ENCODE results near the gene GIMAP6. TPM values are rescaled to one million over a fixed set of nuclear protein-coding genes. Genes with fewer than 3 reads are reported as not detected.
"Not testable (repeated sequence)": the region's sequence is repeated elsewhere in the genome, so short reads cannot be mapped to it uniquely, and the experiment has no call there.

Gene GIMAP6
- polyA plus RNA-seq, 3 donors = 16.2 to 70.2 (median 57.0) TPM

DNA sequence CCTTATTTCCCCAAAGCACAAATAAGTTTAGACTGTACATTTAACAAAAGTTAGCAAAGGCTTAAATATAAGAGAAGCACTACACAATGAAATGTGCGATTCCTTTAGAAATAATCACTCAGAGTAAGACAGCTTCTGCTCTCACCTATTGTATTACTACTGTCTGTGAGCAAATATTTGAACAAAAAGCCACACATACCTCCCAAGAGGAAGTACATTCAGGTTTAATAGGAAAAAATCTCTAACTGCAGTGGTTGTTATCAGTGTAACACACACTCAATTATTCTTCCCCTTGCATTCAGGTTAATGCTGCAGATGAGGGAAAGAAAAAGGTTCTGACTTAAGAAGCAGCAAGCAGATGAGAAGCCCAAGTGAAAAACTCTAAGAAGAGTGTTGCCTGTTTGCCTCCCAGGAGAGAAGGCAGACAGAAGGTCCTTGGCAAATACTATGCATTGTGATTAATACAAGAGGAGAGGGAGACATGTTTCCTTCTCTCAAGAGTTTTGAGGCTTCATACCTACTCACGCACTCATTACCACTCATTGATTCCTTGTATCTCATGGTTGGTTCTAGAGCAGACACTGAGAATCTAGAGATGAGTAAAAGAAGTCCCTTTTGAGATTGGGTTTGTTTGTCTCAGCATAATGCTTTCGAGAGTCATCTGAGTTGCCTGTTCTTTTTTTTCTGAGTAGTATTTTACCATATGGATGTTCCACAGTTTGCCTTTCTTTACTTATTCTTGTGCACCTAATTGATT, 51.4 kb downstream of the GIMAP6 start:
- Mint-ChIP-seq H3K36me3 (peaks cover 7 to 21% of the 10 kb centered on the region in 2 donors), H3K9me3 (peaks cover 11 to 28% (median 16%) of the 10 kb centered on the region in 7 donors)
- intact Hi-C loops (cut with micrococcal nuclease) = no loop called here

DNA sequence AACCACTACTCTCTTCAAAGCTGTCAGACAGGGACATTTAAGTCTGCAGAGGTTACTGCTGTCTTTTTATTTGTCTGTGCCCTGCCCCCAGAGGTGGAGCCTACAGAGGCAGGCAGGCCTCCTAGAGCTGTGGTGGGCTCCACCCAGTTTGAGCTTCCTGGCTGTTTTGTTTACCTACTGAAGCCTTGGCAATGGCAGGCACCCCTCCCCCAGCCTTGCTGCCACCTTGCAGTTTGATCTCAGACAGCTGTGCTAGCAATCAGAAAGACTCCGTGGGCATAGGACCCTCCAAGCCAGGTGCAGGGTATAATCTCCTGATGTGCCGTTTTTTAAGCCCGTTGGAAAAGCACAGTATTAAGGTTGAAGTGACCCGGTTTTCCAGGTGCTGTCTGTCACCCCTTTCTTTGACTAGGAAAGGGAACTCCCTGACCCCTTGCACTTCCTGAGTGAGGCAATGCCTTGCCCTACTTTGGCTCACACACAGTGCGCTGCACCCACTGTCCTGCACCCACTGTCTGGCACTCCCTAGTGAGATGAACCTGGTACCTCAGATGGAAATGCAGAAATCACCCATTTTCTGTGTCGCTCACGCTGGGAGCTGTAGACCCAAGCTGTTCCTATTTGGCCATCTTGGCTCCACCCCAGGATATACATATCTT, 52.1 kb downstream of the GIMAP6 start:
- Histone ChIP-seq H3K4me1 (ENCODE audit: control insufficient read depth in 1 of 2, insufficient read depth in 2 of 2, low read length in 2 of 2) (peaks cover 19 to 29% of the 10 kb centered on the region in 2 donors), H3K4me2 (replicated peaks; ENCODE audit: extremely low read depth, low read length, poor library complexity, severe bottlenecking) (peak overlapping the region; percentile 12), H3K27ac (ENCODE audit: low read depth in 1 of 2, low read length in 2 of 2) (peak overlapping the region in 1 of 2 donors; percentile 22), H3K4me3 (replicated peaks in 1 of 3; ENCODE audit: low read depth in 2 of 3, low read length in 3 of 3) (peak overlapping the region in 1 of 3 experiments; percentile 32)
- peaks cover 69% of the 10 kb centered on the region for H3K4me1 Mint-ChIP-seq
- H3K9ac ChIP-seq (ENCODE audit: insufficient read depth, low read length, poor library complexity, severe bottlenecking); H3K9me3 ChIP-seq (replicated peaks in 1 of 2; ENCODE audit: control insufficient read depth in 1 of 2, insufficient read depth in 1 of 2, low read length in 2 of 2); H3K27me3 ChIP-seq (ENCODE audit: control insufficient read depth in 2 of 2, insufficient read depth in 2 of 2, low read length in 2 of 2); H3K27me3 Mint-ChIP-seq (ENCODE audit: low read depth in 3 of 3); H4K20me1 ChIP-seq (ENCODE audit: insufficient read depth, low read length); H3K79me2 ChIP-seq (ENCODE audit: insufficient read depth, low read length); intact Hi-C loops (cut with micrococcal nuclease); H3K36me3 ChIP-seq (replicated peaks in 1 of 2; ENCODE audit: control insufficient read depth in 1 of 2, insufficient read depth in 2 of 2, low read length in 2 of 2); H2AFZ ChIP-seq (ENCODE audit: insufficient read depth, low read depth, low read length, poor library complexity, severe bottlenecking): not testable (repeated sequence)
- DNase-seq = peak in 1 of 3 donors; percentile 21
- 0% methylated on average over 1 of the region's 7 CpGs for WGBS (ENCODE audit: insufficient coverage)
- H3K4me3 Mint-ChIP-seq = peak overlapping the region in 1 of 2 donors; percentile 72
- H3K36me3 Mint-ChIP-seq = peaks cover 7 to 22% of the 10 kb centered on the region in 2 donors
- peak overlapping the region; percentile 44 to 91 (median 78) for H3K27ac Mint-ChIP-seq
- H3K9me3 Mint-ChIP-seq = peaks cover 15 to 31% (median 19%) of the 10 kb centered on the region in 7 donors

More for the DNA sequence above, 51.4 kb downstream of the GIMAP6 start:
- Histone ChIP-seq H3K27ac (ENCODE audit: low read depth in 1 of 2, low read length in 2 of 2) (peak overlapping the region in 1 of 2 donors; percentile 22), H3K27me3 (ENCODE audit: control insufficient read depth in 2 of 2, insufficient read depth in 2 of 2, low read length in 2 of 2) (no peaks in the 10 kb centered on the region), H4K20me1 (ENCODE audit: insufficient read depth, low read length) (no peaks in the 10 kb centered on the region), H3K9ac (ENCODE audit: insufficient read depth, low read length, poor library complexity, severe bottlenecking) (no peak overlapping the region), H3K4me3 (replicated peaks in 1 of 3; ENCODE audit: low read depth in 2 of 3, low read length in 3 of 3) (peak overlapping the region in 1 of 3 experiments; percentile 32), H3K4me2 (replicated peaks; ENCODE audit: extremely low read depth, low read length, poor library complexity, severe bottlenecking) (peak overlapping the region; percentile 12), H3K4me1 (ENCODE audit: control insufficient read depth in 1 of 2, insufficient read depth in 2 of 2, low read length in 2 of 2) (peaks cover 26 to 36% of the 10 kb centered on the region in 2 donors), H3K36me3 (replicated peaks in 1 of 2; ENCODE audit: control insufficient read depth in 1 of 2, insufficient read depth in 2 of 2, low read length in 2 of 2) (no peaks in the 10 kb centered on the region), H3K79me2 (ENCODE audit: insufficient read depth, low read length) (no peaks in the 10 kb centered on the region), H2AFZ (ENCODE audit: insufficient read depth, low read depth, low read length, poor library complexity, severe bottlenecking) (no peak overlapping the region), H3K9me3 (replicated peaks in 1 of 2; ENCODE audit: control insufficient read depth in 1 of 2, insufficient read depth in 1 of 2, low read length in 2 of 2) (peaks cover 0 to 3% of the 10 kb centered on the region in 2 donors)
- peak overlapping the region in 1 of 2 donors; percentile 72 for H3K4me3 Mint-ChIP-seq
- no CpG with 5 or more reads among the region's 3 CpGs for WGBS (ENCODE audit: insufficient coverage)
- DNase-seq = no peak
- peaks cover 71% of the 10 kb centered on the region for H3K4me1 Mint-ChIP-seq
- TF ChIP-seq, protein P1, sequence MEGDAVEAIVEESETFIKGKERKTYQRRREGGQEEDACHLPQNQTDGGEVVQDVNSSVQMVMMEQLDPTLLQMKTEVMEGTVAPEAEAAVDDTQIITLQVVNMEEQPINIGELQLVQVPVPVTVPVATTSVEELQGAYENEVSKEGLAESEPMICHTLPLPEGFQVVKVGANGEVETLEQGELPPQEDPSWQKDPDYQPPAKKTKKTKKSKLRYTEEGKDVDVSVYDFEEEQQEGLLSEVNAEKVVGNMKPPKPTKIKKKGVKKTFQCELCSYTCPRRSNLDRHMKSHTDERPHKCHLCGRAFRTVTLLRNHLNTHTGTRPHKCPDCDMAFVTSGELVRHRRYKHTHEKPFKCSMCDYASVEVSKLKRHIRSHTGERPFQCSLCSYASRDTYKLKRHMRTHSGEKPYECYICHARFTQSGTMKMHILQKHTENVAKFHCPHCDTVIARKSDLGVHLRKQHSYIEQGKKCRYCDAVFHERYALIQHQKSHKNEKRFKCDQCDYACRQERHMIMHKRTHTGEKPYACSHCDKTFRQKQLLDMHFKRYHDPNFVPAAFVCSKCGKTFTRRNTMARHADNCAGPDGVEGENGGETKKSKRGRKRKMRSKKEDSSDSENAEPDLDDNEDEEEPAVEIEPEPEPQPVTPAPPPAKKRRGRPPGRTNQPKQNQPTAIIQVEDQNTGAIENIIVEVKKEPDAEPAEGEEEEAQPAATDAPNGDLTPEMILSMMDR (IDR thresholded peaks at IDR 0.05) = no peak
- H3K27ac Mint-ChIP-seq = peak overlapping the region in 6 of 7 donors; percentile 44 to 91 (median 78)
- no peaks in the 10 kb centered on the region for H3K27me3 Mint-ChIP-seq (ENCODE audit: low read depth in 3 of 3)

Other genes starting within 250 kb of the GIMAP6 start
- 10 to 100 TPM; 12.0 to 26.8 (median 22.5) TPM for gene GIMAP8, start 181.8 kb downstream of the GIMAP6 start, polyA plus RNA-seq
- gene GIMAP7, start 117.5 kb downstream of the GIMAP6 start, polyA plus RNA-seq = 100 to 1,000 TPM in 1 of 3 donors, 10 to 100 TPM in 2; 26.2 to 115 (median 54.5) TPM
- 100 to 1,000 TPM in 2 of 3 donors, 10 to 100 TPM in 1; 37.3 to 269 (median 167) TPM for gene GIMAP4, start 65.0 kb downstream of the GIMAP6 start, polyA plus RNA-seq
- gene GIMAP2, start 53.3 kb upstream of the GIMAP6 start, polyA plus RNA-seq = 10 to 100 TPM; 45.6 to 63.8 (median 47.0) TPM
- gene GIMAP1, start 84.2 kb upstream of the GIMAP6 start, polyA plus RNA-seq = 10 to 100 TPM; 10.9 to 19.6 (median 11.4) TPM
- 10 to 100 TPM; 13.4 to 17.1 (median 14.4) TPM for gene GIMAP5, start 105.0 kb upstream of the GIMAP6 start, polyA plus RNA-seq
- gene TMEM176B, start 168.0 kb upstream of the GIMAP6 start, polyA plus RNA-seq = 1,000 to 10,000 TPM in 1 of 3 donors, 100 to 1,000 TPM in 1, 10 to 100 TPM in 1; 30.6 to 1,279 (median 415) TPM
- 100 to 1,000 TPM in 2 of 3 donors, 10 to 100 TPM in 1; 14.1 to 285 (median 129) TPM for gene TMEM176A, start 168.4 kb upstream of the GIMAP6 start, polyA plus RNA-seq
- gene AOC1, start 220.1 kb upstream of the GIMAP6 start, polyA plus RNA-seq = under 1 TPM in 2 of 3 donors, not detected in 1; 0.16 to 0.31 TPM